Measurements from ENCODE around the gene RND1.

The RND1 gene

GRCh38 chr12:48810903-48811431 lies 54.7 kb downstream of the RND1 start:
- peak; percentile 11 for DNase-seq (ENCODE audit: low spot score)

- DNase-seq (ENCODE audit: low spot score), result no peak
These were observed 57.7 kb downstream of the RND1 start for GRCh38 chr12:48807981-48808380.
